ENCODE measurements around the gene WHAMM.
"Not testable (repeated sequence)": the region's sequence is repeated elsewhere in the genome, so short reads cannot be mapped to it uniquely, and the experiment has no call there.

- TF ChIP-seq CTCF (IDR thresholded peaks at IDR 0.05; ENCODE audit: insufficient read depth, low read depth, low read length); EZH2 (IDR thresholded peaks at IDR 0.05; ENCODE audit: insufficient read depth, low read length): not testable (repeated sequence)
Observed at GRCh38 chr15:82821851-82822250, 12.4 kb downstream of the WHAMM start.

Measured in astrocyte (in vitro differentiated cells and primary cell).